ENCODE data around the gene RBM3. TPM values are rescaled to one million over a fixed set of nuclear protein-coding genes. Genes with fewer than 3 reads are reported as not detected.

The RBM3 gene
- total and polyA plus RNA-seq, 2 of the 8 experiments (the other 6 are each of a cell fraction or from before 2014, with no cell fraction given), result 99.6 to 164 TPM

DNA sequence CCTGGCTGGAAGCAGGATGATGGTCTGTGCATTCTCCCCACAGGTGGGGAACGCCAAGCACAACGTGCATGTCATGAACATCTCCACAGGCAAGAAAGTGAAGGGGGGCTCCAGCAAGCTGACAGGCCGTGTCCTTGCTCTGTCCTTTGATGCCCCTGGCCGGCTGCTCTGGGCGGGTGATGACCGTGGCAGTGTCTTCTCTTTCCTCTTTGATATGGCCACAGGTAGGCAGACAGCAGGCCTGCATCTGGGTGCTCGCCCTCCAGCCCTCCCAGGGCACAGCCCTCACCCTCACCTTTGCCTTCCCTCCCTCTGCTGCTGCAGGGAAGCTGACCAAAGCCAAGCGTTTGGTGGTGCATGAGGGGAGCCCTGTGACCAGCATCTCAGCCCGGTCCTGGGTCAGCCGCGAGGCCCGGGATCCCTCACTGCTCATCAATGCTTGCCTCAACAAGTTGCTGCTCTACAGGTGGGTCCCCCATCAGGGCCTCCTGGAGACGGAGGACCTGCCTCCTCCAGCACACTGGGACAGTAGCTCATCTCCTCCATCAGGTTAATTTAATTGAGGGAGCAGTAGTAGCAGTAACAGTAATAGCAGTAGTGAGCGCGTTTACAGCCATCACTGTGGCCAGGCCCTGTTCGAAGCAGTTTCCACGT is 27.6 kb downstream of the RBM3 start:
- H3K14ac ChIP-seq (ENCODE audit: insufficient read length), result no peak overlapping the region
- ChIA-PET POLR2A (ENCODE audit: partially characterized antibody) (interaction anchor here (1.0 kb wide), 1 partner anchor 27 kb away, joined by 3 read pairs; the partner anchor contains the start of gene RBM3), CTCF (ENCODE audit: partially characterized antibody) (no interaction called here)
- H2BK15ac ChIP-seq (ENCODE audit: low read length), result no peak overlapping the region
- DNase-seq (ENCODE audit: low read depth in 1 of 2, low spot score in 2 of 2) (no peak), FAIRE-seq (no peak)
- no peaks in the 10 kb centered on the region for H3K9me3 ChIP-seq (ENCODE audit: insufficient read depth in 2 of 2, low read depth in 1 of 2, low read length in 1 of 2)
- no peak overlapping the region for H4K91ac ChIP-seq (replicated peaks; ENCODE audit: insufficient read length, low read length)
- peaks cover 0 to 15% (median 3%) of the 10 kb centered on the region in 4 experiments; a peak in 4 of 8 replicates for H3K36me3 ChIP-seq (ENCODE audit: control insufficient read depth in 2 of 4, insufficient read depth in 4 of 4, low read length in 3 of 4)
- TF ChIP-seq ASH2L (IDR thresholded peaks at IDR 0.05; ENCODE audit: low read length), result no peak
- no peaks in the 10 kb centered on the region for H3K27me3 ChIP-seq (replicated peaks in 1 of 4; ENCODE audit: control insufficient read depth in 3 of 4, extremely low read depth in 1 of 4, insufficient read depth in 3 of 4, low read length in 3 of 4)
- no peaks in the 10 kb centered on the region for H3K79me1 ChIP-seq (ENCODE audit: low read depth, low read length)
- H4K8ac ChIP-seq (ENCODE audit: extremely low read depth, insufficient read depth, low read length), result no peak overlapping the region
- no peak overlapping the region for H3K9ac ChIP-seq (replicated peaks in 1 of 4; ENCODE audit: extremely low read depth in 1 of 4, low read depth in 3 of 4, low read length in 3 of 4)
- no peak overlapping the region for H2BK20ac ChIP-seq (ENCODE audit: low read length)
- no peak overlapping the region for H2AK5ac ChIP-seq (ENCODE audit: low read depth, low read length)
- H3K4me2 ChIP-seq (ENCODE audit: insufficient read depth in 1 of 2, low read depth in 2 of 2, low read length in 2 of 2), result no peak overlapping the region
- no peaks in the 10 kb centered on the region for H3K79me2 ChIP-seq (ENCODE audit: control insufficient read depth in 1 of 2, insufficient read depth in 2 of 2, low read length in 2 of 2)
- peaks cover 0 to 8% (median 3%) of the 10 kb centered on the region in 4 experiments; a peak in 3 of 7 replicates for H3K4me1 ChIP-seq (replicated peaks in 1 of 4; ENCODE audit: control insufficient read depth in 3 of 4, insufficient read depth in 4 of 4, low read length in 3 of 4)
- WGBS, 2 experiments (ENCODE audit: extremely low coverage in 1 of 2, insufficient coverage in 1 of 2, insufficient read length in 1 of 2, insufficient replicate concordance in 2 of 2, low coverage in 1 of 2, low lambda C conversion rate in 2 of 2, missing lambda C conversion rate in 1 of 2), result 80% methylated on average over 11 of the region's 17 CpGs; no CpG with 5 or more reads in 1 of the 2 experiments
- no peak overlapping the region for H2BK120ac ChIP-seq (replicated peaks; ENCODE audit: low read depth, low read length)
- H3K56ac ChIP-seq (replicated peaks; ENCODE audit: insufficient read length, low read depth, low read length), result no peak overlapping the region
- no peak overlapping the region for H2AFZ ChIP-seq (ENCODE audit: low read length)
- H3K27ac ChIP-seq (ENCODE audit: low read depth, low read length), result no peak overlapping the region
- H2BK5ac ChIP-seq (ENCODE audit: low read depth, low read length), result no peak overlapping the region
- no peak overlapping the region for H3K18ac ChIP-seq (ENCODE audit: extremely low read depth, low read length)
- no peak overlapping the region for H2BK12ac ChIP-seq (ENCODE audit: low read depth, low read length)
- H3K4me3 ChIP-seq (ENCODE audit: extremely low read depth in 1 of 4, insufficient read depth in 2 of 4, low read depth in 3 of 4, low read length in 4 of 4), result no peak overlapping the region
- H3K23me2 ChIP-seq (ENCODE audit: low read depth, low read length), result peaks cover 2% of the 10 kb centered on the region; the same call in 1 of the 2 replicates
- H4K20me1 ChIP-seq (replicated peaks in 1 of 2; ENCODE audit: control insufficient read depth in 1 of 2, insufficient read depth in 2 of 2, low read length in 2 of 2), result no peaks in the 10 kb centered on the region
- no peak overlapping the region for H3K4ac ChIP-seq (replicated peaks; ENCODE audit: insufficient read length, low read depth, low read length)
- H3K23ac ChIP-seq (ENCODE audit: insufficient read length), result no peak overlapping the region
- H4K5ac ChIP-seq (ENCODE audit: insufficient read length, low read depth, low read length), result no peak overlapping the region
